Measurements from ENCODE around the gene POLR3E. TPM values are rescaled to one million over a fixed set of nuclear protein-coding genes. Genes with fewer than 3 reads are reported as not detected.

Gene POLR3E
- total RNA-seq, 6 experiments from 2014 or later, result 31.6 to 36.3 (median 32.6) TPM

DNA sequence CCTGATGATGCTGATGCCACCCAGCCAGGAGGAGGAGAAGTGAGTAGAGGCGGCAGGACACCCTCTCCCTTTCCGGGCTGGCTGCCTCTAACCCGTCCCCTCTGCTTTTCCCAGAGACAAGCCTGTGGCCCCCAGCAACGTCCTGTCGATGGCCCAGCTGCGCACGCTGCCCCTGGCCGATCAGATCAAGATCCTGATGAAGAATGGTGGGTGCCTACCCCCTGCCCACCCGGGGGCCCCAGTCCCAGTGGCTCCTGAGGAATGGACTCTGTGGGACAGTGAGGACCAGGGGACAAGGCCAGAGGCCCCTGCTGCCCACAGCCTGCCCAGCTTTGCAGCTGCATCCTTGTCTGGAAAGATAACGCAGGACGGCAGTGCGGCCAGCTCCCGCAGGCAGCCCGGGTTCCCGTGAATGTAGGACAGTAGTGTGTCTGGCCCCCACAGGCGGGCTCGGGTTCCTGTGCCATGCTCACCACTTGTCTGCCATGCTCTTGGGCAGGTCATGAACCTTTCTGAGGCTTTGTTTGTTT is 19.9 kb downstream of the POLR3E start:
- Mint-ChIP-seq H3K36me3 (ENCODE audit: low read depth) (peaks cover 9% of the 10 kb centered on the region; the same call in 1 of the 2 replicates), H3K4me3 (no peak overlapping the region), H3K9me3 (no peaks in the 10 kb centered on the region), H3K27ac (no peak overlapping the region), H3K4me1 (ENCODE audit: low read depth) (no peaks in the 10 kb centered on the region), H3K27me3 (ENCODE audit: insufficient read depth) (no peaks in the 10 kb centered on the region; the same call in none of the 2 replicates)
- no peak for TF ChIP-seq CTCF (IDR thresholded peaks at IDR 0.05)
- no peak for DNase-seq

GRCh38 chr16:22317625-22318024 is 20.4 kb downstream of the POLR3E start:
- DNase-seq, result no peak
- TF ChIP-seq CTCF (IDR thresholded peaks at IDR 0.05), result no peak
- H3K27ac Mint-ChIP-seq, result no peak overlapping the region

DNA sequence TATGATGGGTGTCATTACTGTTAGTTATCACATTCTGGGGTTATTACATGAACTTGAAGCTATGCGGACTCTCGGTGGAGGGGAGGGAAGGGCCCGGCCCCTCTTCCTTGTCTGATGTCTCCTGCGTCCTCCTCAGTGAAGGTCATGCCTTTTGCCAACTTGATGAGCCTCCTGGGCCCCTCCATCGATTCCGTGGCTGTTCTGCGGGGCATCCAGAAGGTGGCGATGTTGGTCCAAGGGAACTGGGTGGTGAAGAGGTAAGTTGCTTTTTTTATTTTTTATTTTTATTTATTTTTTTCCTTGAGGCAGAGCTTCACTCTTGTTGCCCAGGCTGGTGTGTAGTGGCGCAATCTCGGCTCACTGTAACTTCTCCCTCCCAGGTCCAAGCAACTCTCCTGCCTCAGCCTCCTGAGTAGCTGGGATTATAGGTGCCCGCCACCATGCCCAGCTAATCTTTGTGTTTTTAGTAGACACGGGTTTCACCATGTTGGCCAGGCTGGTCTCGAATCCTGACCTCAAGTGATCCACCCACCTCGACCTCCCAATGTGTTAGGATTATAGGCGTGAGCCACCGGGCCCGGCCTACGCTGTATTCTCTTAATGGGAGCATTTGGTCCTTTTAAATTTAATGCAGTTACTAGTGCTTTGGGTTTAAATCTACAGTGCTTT is 21.6 kb downstream of the POLR3E start:
- no peak overlapping the region for H3K4me3 Mint-ChIP-seq
- no peaks in the 10 kb centered on the region for H3K9me3 Mint-ChIP-seq
- H3K27me3 Mint-ChIP-seq (ENCODE audit: insufficient read depth), result peaks cover under 1% of the 10 kb centered on the region
- H3K36me3 Mint-ChIP-seq (ENCODE audit: low read depth), result peaks cover 9% of the 10 kb centered on the region; the same call in 1 of the 2 replicates
- peak; percentile 83 for TF ChIP-seq CTCF (IDR thresholded peaks at IDR 0.05)
- no peak overlapping the region for H3K27ac Mint-ChIP-seq
- no peaks in the 10 kb centered on the region for H3K4me1 Mint-ChIP-seq (ENCODE audit: low read depth)
- peak; percentile 36 for DNase-seq

More at GRCh38 chr16:22317625-22318024, 20.4 kb downstream of the POLR3E start:
- H3K27me3 Mint-ChIP-seq (ENCODE audit: insufficient read depth), result no peaks in the 10 kb centered on the region; the same call in none of the 2 replicates
- H3K36me3 Mint-ChIP-seq (ENCODE audit: low read depth), result peaks cover 9% of the 10 kb centered on the region; the same call in 1 of the 2 replicates
- H3K9me3 Mint-ChIP-seq, result no peaks in the 10 kb centered on the region
- H3K4me3 Mint-ChIP-seq, result no peak overlapping the region
- H3K4me1 Mint-ChIP-seq (ENCODE audit: low read depth), result no peaks in the 10 kb centered on the region

DNA sequence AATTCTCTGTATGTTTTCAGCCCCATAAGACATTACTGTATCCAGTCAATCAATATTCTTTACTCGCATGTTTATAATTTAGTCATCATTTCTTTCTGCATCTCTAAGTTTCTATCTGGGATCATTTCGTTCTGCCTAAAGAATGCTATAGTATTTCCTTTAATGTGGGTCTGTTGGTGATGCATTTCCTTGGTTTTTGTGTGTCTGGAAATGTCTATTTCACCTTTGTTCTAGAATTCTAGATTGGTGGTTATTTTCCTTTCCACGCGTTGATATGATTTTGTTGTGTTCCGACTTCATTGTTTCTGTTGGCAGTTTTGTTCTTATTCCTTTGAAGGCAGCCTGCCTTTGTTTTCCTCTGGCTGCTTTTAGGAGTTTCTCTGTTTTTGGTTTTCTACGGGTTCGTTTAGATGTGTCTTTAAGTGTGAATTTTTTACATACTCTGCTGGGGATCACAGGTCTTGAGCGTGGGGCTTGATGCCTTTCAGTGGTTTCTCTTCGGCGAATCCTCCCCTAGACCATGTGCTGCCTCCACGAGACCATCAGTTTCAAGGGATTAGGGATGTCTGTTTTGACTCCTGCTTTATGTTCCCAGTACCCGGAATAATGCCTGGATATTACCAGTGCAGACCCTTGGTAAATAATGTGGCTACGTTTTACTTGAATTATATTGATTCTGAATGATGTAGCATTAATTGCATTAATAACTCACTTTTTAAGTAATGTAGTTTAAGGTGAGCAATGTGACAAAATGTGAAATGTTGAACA is 23.5 kb downstream of the POLR3E start:
- TF ChIP-seq CTCF (IDR thresholded peaks at IDR 0.05), result no peak
- H3K4me3 Mint-ChIP-seq, result no peak overlapping the region
- H3K27ac Mint-ChIP-seq, result no peak overlapping the region

GRCh38 chr16:22321340-22322001 is 24.3 kb downstream of the POLR3E start:
- Mint-ChIP-seq H3K27ac (no peak overlapping the region), H3K9me3 (no peaks in the 10 kb centered on the region), H3K4me3 (no peak overlapping the region), H3K27me3 (ENCODE audit: insufficient read depth) (peaks cover 12% of the 10 kb centered on the region), H3K36me3 (ENCODE audit: low read depth) (peaks cover 9% of the 10 kb centered on the region; the same call in 1 of the 2 replicates), H3K4me1 (ENCODE audit: low read depth) (no peaks in the 10 kb centered on the region)
- peak; percentile 97 for TF ChIP-seq CTCF (IDR thresholded peaks at IDR 0.05)
- DNase-seq, result peak; percentile 19

More for the DNA sequence above, 23.5 kb downstream of the POLR3E start:
- Mint-ChIP-seq H3K36me3 (ENCODE audit: low read depth) (peaks cover 9% of the 10 kb centered on the region; the same call in 1 of the 2 replicates), H3K4me1 (ENCODE audit: low read depth) (no peaks in the 10 kb centered on the region), H3K9me3 (no peaks in the 10 kb centered on the region), H3K27me3 (ENCODE audit: insufficient read depth) (peaks cover 12% of the 10 kb centered on the region)
- no peak for DNase-seq

Measured in HFFc6 (cell line).